Forelimb muscle (tissue), 1 donor: ENCODE results near the gene APEH. TPM values are rescaled to one million over a fixed set of nuclear protein-coding genes. Genes with fewer than 3 reads are reported as not detected.

Experiments used
- DNase-seq: peaks from one replicate; pipeline ENCODE4 v3.0.0-alpha.2; 2013; ENCODE audit warnings: low read depth
- polyA plus RNA-seq: library from polyadenylated mRNA; unstranded; fragments of 120-200 nt; gene quantifications from one replicate; pipeline ENCODE4 v1.2.1, GENCODE V29; 2013; ENCODE audit not compliant: insufficient read length

APEH gene
- polyA plus RNA-seq, 1 donor: 56.2 TPM

DNA sequence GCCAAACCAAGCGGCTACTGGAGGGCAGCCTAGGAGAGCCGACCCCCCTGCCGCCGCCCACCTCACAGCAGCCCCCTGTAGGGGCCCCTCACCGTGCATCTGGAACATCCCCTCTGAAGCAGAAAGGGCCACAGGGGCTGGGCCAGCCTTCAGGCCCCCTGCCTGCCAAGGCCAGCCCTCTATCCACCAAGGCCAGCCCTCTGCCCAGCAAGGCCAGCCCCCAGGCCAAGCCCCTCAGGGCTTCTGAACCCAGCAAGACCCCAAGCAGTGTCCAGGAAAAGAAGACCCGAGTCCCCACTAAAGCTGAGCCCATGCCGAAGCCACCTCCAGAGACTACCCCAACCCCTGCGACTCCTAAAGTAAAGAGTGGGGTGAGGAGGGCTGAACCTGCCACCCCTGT is 23.5 kb upstream of the APEH start:
- no peak for DNase-seq

DNA sequence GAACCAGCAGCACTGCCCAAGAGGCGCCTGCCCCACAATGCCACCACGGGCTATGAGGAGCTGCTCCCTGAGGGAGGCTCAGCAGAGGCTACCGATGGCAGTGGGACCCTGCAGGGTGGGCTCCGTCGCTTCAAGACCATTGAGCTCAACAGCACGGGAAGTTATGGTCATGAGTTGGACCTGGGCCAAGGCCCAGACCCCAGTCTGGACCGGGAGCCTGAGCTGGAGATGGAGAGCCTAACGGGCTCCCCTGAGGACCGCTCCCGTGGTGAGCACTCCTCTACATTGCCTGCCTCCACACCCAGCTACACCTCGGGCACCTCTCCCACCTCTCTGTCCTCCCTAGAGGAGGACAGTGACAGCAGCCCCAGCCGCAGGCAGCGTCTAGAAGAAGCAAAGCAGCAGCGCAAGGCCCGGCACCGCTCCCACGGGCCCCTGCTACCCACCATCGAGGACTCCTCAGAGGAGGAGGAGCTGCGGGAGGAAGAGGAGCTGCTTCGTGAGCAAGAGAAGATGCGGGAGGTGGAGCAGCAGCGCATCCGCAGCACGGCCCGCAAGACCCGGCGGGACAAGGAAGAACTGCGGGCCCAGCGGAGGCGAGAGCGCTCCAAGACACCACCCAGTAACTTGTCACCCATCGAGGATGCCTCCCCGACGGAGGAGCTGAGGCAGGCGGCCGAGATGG is 21.8 kb upstream of the APEH start:
- no peak for DNase-seq

DNA sequence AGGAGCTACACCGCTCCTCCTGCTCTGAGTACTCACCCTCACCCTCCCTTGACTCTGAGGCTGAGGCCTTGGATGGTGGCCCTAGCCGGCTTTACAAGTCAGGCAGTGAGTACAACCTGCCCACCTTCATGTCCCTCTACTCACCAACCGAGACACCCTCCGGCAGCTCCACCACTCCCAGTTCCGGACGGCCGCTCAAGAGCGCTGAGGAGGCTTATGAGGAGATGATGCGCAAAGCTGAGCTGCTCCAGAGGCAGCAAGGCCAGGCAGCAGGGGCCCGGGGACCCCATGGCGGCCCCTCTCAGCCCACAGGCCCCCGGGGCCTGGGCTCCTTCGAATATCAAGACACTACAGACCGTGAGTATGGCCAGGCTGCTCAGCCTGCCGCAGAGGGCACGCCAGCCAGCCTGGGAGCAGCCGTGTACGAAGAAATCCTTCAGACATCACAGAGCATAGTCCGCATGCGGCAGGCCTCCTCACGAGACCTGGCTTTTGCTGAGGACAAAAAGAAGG is 21.2 kb upstream of the APEH start:
- DNase-seq: no peak

DNA sequence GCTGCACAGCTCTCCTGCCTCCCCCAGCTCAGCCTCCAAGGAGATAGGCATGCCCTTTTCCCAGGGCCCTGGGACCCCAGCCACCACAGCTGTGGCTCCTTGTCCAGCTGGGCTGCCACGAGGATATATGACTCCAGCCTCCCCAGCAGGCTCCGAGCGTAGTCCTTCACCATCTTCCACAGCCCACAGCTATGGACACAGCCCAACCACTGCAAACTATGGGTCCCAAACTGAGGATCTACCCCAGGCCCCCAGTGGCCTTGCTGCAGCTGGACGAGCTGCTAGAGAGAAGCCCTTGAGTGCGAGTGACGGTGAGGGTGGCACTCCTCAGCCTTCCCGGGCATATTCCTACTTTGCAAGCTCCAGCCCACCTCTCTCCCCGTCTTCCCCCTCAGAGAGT is 20.5 kb upstream of the APEH start:
- DNase-seq: no peak

DNA sequence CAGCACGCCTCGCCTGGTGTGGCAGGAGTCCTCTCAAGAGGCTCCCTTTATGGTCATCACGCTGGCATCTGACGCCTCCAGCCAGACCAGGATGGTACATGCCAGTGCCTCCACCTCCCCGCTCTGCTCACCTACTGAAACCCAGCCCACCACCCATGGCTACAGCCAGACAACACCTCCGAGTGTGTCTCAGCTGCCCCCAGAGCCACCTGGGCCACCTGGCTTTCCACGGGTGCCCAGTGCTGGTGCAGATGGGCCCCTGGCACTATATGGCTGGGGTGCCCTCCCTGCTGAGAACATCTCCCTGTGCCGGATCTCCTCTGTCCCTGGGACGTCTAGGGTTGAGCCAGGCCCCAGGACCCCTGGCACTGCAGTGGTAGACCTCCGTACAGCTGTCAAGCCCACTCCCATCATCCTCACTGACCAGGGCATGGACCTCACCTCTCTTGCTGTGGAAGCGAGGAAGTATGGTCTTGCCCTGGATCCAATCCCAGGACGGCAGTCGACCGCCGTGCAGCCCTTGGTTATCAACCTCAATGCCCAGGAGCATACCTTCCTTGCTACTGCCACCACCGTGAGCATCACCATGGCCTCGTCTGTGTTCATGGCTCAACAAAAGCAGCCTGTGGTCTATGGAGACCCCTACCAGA is 19.9 kb upstream of the APEH start:
- DNase-seq: no peak

DNA sequence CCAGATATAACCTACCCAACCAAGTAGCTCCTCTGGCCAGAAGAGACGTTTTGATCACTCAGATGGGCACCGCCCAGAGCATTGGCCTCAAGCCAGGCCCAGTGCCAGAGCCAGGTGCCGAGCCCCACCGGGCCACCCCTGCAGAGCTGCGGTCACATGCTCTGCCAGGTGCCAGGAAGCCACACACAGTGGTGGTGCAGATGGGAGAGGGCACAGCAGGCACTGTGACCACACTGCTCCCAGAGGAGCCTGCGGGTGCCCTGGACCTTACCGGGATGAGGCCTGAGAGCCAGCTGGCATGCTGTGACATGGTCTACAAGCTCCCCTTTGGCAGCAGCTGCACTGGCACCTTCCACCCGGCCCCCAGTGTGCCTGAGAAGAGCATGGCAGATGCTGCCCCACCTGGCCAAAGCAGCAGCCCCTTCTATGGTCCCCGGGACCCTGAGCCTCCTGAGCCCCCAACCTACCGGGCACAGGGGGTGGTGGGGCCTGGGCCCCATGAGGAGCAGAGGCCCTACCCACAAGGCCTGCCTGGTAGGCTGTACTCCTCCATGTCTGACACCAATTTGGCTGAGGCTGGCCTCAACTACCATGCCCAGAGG is 19.1 kb upstream of the APEH start:
- no peak for DNase-seq

DNA sequence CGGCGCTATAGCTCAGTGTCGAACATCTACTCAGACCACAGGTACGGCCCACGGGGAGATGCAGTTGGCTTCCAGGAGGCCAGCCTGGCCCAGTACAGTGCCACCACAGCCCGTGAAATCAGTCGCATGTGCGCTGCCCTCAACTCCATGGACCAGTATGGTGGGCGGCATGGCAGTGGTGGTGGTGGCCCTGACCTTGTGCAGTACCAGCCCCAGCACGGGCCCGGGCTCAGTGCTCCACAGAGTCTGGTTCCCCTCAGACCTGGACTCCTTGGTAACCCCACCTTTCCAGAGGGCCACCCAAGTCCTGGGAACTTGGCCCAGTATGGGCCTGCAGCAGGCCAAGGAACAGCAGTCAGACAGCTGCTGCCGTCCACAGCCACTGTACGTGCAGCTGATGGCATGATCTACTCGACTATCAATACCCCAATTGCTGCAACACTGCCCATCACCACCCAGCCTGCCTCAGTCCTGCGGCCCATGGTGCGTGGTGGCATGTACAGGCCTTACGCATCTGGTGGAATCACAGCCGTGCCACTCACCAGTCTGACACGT is 18.3 kb upstream of the APEH start:
- DNase-seq: no peak

DNA sequence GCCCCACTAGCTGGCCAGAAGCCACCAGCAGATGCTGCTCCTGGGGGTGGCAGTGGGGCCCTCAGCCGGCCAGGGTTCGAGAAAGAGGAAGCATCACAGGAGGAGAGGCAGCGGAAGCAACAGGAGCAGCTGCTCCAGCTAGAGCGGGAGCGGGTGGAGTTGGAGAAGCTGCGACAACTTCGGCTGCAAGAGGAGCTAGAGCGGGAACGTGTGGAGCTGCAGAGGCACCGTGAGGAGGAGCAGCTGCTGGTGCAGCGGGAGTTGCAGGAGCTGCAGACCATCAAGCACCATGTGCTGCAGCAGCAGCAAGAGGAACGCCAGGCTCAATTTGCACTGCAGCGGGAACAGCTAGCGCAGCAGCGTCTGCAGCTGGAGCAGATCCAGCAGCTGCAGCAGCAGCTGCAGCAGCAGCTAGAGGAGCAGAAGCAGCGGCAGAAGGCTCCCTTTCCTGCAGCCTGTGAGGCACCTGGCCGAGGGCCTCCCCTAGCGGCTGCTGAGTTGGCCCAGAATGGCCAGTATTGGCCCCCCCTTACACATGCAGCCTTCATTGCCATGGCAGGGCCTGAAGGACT is 17.5 kb upstream of the APEH start:
- no peak for DNase-seq

DNA sequence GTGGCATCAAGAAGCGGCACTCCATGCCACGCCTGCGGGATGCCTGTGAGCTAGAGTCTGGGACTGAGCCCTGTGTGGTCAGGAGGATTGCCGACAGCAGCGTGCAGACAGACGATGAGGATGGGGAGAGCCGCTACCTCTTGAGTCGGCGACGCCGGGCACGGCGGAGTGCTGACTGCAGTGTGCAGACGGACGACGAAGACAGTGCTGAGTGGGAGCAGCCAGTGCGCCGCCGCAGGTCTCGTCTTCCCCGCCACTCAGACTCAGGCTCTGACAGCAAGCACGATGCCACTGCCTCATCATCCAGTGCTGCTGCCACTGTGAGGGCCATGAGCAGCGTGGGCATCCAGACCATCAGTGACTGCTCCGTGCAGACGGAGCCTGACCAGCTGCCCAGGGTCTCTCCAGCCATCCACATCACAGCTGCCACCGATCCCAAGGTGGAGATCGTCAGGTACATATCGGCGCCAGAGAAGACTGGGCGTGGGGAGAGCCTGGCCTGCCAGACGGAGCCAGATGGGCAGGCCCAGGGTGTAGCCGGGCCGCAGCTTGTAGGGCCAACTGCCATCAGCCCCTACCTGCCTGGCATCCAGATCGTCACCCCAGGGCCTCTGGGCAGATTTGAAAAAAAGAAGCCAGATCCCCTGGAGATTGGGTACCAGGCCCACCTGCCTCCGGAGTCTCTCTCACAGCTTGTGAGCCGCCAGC is 16.8 kb upstream of the APEH start:
- no peak for DNase-seq

DNA sequence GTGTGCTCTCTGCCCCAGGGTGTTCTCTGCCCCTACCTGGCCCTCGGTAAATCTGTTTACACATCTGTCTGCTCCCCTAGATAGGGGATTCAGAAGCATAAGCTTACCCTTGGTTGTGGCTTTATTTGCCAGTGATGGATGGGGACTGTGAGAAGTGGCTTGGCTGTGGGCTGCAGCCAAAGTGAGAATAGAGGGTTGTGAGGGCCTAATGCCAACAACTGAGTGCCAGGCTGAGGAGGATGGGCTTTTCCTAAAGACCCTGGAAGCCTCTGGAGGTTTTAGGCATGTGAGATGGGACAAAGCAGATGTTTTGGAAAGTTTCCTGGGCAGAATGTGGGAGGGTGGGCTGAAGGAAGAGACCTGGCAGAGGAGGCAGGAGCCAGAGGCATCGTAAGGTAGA is 15.4 kb upstream of the APEH start:
- no peak for DNase-seq

DNA sequence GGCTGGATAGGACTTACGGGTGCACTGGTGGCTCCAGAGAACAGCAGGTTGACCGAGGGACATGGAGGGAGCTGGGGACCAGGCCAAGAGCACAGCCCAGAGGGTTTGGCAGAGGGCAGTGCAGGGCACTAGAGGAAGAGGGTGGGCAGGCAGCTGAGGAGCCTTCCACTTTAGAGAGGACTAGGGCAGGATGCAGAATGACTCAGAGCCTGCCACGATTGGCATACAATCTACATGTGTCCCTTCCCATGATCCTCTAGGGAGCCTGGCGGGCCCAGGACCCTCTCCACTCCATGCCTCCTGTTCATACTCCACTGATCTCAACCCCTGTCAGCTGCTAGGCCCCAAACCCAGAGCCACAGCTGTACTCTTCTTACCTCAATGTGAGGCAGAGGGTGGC is 14.4 kb upstream of the APEH start:
- no peak for DNase-seq

DNA sequence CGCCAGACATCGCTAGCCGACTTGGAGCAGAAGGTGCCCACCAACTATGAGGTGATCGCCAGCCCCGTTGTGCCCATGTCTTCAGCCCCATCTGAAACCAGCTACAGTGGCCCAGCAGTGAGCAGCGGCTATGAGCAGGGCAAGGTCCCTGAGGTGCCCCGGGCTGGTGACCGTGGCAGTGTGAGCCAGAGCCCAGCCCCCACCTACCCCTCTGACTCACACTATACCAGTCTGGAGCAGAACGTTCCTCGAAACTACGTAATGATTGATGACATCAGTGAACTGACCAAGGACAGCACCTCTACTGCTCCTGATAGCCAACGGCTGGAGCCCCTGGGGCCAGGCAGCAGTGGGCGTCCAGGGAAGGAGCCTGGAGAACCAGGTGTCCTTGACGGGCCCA is 12.9 kb upstream of the APEH start:
- DNase-seq: no peak

DNA sequence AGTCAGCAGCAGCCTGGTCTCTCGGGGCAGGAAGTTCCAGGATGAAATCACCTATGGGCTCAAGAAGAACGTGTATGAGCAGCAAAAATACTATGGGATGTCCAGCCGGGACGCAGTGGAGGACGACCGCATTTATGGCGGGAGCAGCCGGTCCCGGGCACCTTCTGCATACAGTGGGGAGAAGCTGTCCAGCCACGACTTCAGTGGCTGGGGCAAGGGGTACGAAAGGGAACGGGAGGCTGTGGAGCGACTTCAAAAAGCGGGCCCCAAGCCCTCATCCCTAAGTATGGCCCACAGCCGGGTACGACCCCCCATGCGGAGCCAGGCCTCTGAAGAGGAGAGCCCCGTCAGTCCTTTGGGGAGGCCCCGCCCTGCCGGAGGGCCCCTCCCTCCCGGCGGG is 12.1 kb upstream of the APEH start:
- no peak for DNase-seq

DNA sequence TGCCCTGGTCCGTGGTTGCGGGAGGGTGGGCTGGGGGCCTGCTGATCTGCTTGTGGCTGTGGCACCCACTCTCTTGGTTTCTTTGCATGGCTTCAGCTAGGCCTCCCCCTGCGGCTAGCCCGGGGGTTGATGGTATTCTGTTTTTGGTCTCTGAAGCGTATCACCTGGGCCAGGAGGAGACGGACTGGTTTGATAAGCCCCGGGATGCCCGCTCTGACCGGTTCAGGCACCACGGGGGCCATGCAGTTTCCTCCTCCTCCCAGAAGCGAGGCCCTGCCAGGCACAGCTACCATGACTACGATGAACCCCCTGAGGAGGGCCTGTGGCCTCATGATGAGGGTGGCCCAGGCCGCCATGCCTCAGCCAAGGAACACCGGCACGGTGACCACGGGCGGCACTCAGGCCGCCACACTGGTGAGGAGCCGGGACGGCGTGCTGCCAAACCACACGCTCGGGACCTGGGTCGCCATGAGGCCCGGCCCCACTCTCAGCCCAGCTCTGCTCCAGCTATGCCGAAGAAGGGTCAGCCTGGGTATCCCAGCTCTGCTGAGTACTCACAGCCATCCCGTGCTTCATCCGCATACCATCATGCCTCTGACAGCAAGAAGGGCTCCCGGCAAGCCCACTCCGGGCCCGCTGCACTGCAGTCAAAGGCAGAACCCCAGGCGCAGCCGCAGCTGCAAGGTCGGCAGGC is 11.3 kb upstream of the APEH start:
- no peak for DNase-seq

DNA sequence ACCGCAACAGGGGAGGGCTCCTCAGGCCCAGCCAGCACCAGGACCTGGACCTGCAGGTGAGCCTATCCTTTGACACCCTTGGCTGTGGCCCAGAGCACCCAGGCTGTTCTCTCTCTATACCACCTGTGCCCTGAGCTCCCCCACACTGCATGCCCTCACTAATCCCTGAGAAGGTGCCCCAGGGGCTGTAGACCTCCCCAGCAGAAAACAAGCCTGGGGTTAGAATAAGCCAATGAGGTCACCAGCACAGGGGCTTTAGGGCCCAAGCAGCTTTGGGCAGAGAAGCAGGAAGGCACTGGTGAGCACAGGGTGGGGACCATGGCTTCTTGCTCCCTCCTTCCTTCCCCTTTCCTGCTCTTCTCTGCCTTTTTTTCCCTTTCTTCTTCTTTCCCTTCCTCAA is 10.3 kb upstream of the APEH start:
- no peak for DNase-seq

DNA sequence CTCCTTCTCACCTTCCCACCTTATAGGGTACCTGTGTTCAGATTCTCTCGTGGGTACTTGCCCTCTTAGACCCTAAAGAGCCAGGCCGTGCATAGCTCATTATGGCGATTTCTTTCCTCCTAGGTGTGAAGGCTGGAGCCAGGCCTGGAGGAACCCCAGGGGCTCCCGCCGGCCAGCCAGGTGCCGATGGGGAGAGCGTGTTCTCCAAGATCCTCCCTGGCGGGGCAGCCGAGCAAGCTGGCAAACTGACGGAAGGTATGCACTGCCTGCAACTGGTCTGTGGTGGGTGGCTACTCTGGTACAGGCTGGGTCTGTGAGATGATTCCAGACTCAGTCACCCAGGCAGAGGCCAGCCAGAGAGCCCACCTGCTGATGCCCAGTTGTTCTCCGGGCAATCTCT is 9.9 kb upstream of the APEH start:
- DNase-seq: no peak

DNA sequence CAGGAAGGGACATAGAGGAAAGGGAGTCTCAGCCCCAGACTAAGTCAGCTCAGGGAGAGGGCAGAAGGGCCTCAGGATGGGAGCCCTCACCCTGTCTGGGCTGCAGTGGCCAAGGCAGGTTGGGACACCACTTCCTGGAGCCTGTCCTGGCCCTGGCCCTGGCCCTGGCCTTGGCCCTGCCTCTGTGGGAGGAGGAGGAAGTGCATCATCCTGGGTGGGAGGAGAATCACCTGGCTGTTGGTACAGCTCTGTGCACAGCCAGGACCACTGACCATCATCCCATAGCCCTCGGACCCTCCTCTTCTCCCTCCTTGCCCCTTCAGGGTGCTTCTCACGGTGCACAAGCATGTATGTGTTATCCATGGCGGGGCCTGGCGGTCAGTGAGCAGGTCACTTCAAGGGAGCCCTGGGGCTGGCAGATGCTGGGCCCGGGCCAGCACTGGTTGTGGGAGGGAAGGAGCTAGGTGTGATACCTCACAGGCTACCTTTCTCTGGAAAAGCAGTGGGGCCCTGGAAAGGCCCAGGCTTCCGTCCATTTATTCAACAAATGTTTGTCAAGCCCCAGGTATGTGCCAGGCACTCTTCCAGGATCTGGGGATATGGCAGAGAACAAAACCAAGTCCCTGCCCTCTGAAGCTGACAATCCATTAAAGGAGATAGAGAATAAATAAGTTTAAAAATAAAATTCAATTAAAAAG is 8.2 kb upstream of the APEH start:
- no peak for DNase-seq

DNA sequence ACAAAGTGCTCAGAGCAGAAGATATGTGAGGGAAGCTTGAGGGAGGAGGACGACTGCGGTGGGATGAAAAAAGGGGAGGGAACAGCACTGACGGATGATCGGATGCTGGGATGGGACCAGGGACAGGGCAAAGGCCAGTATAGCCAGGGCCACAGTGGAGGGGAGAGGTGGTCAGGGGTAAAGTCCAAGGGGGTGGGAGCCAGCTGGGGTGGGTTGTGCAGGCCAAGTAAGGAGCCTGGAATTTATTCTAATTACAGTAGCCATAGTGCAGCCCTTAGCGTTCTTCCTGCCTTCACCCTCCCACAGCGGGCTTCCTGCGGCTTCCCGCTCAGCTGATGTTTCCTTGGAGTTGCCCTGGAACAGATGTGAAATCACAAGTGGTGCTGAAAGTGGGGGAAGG is 7.6 kb upstream of the APEH start:
- DNase-seq: no peak

DNA sequence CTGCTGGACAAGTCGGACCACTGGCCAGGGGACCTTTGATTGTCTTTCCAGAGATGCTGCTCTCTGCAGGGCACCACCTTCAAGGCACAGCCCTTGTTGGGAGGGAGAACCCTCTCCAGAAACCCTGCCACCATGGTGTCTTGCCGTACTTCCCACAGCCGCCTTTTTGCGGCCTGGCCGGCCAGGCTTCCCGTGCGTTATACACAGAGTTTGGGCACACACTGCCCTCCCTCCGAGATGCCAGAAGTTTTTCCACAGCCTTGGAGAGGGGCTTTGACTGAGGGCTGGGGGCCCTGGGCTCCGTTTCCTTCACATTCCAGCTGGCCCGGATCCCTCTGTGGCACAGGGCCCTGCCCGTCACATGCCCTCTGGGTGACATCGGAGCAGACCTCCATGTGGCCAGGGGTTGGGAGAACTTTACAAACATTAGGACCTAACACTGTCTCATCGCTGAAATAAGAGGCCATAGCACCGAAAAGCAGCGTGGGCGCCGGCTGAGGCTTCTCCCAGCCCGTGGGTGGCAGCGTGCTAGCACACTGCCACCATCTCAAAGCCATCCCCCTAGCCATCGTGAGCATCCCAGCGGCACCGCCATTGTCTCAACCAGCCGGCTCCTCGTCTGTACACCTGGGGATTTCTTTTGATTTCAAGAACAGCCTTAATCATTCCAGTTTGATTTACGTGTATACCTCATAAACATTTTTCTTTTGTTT is 6.3 kb upstream of the APEH start:
- DNase-seq: no peak

DNA sequence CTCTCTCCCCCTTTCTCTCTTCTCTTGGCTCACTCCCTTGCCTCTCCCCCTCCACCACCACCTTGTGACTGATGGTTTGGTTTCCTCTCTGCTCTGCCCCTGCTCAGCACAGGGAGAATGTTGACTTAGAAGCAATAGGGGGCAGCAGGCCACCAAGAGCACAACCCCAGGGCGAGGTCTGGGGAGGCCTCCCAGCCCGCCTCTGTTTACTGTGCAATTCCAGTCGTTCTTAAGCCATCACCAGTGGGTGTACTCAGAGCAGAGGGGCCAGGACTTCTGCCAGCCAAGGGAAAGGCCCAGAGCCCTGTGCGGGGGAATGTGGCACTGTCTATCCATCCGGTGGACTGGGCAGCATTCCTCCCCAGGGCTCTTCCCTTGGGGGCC is 5.7 kb upstream of the APEH start:
- DNase-seq: no peak
